ENCODE data around the gene ELP1.

DNA sequence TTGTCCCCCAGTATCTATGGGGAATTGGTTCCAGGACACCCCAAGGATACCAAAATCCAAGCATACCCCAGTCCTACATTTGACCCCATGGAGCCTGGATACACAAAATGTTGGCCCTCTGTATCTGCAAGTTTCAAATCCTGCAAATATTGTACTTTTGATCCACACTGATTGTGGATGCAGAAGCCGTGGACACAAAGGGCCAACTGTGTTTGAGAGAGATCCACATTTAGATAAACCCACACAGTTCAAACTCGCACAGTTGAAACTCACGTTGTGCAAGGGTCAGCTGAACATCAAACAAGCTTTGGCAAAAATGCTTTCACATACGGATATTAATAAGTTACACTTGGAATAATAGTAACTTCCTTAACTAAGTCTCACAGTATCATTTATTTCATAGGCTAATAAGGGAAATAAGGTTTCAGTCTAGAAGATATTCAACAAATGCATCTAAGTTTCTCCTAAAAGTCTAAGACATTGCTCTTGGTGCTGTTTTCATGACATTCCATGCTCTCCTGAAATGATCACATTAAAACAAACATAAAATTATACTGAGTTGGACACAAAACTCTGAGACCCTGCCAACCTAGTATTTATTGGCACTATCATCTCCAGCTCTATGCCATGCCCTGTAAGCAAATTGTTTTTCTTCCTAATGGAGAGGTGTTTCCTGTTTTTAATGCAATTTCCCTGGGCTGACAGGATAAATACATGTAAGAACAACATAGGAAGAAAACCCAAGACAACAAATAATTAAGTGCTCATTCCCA lies 39.5 kb downstream of the ELP1 start:
- TF ChIP-seq, protein P1, sequence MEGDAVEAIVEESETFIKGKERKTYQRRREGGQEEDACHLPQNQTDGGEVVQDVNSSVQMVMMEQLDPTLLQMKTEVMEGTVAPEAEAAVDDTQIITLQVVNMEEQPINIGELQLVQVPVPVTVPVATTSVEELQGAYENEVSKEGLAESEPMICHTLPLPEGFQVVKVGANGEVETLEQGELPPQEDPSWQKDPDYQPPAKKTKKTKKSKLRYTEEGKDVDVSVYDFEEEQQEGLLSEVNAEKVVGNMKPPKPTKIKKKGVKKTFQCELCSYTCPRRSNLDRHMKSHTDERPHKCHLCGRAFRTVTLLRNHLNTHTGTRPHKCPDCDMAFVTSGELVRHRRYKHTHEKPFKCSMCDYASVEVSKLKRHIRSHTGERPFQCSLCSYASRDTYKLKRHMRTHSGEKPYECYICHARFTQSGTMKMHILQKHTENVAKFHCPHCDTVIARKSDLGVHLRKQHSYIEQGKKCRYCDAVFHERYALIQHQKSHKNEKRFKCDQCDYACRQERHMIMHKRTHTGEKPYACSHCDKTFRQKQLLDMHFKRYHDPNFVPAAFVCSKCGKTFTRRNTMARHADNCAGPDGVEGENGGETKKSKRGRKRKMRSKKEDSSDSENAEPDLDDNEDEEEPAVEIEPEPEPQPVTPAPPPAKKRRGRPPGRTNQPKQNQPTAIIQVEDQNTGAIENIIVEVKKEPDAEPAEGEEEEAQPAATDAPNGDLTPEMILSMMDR (IDR thresholded peaks at IDR 0.05): no peak
- no peak for TF ChIP-seq POLR2A (IDR thresholded peaks at IDR 0.05)
